Measurements from ENCODE around the gene FHIT.
"Not testable (repeated sequence)": the region's sequence is repeated elsewhere in the genome, so short reads cannot be mapped to it uniquely, and the experiment has no call there.

The FHIT gene

DNA sequence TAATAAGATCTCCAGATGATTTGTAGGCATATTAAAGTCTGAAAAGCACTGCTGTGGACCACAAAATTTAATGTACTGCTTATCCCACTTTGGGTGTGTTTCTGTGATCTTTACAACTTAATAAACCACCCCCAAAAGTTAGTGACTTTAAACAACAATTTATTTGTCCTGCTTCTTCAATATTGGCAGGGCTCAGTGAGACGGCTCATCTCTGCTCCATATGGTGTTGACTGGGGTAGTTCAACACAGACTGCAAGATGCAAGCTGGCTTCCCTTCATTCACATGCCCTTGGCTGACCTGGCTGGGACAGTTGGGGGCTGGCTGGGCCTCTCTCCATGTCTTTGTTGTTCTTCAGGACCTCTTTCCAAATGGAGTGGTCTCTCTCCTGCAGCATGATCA lies 337.8 kb downstream of the FHIT start:
- DNase-seq: no peak

DNA sequence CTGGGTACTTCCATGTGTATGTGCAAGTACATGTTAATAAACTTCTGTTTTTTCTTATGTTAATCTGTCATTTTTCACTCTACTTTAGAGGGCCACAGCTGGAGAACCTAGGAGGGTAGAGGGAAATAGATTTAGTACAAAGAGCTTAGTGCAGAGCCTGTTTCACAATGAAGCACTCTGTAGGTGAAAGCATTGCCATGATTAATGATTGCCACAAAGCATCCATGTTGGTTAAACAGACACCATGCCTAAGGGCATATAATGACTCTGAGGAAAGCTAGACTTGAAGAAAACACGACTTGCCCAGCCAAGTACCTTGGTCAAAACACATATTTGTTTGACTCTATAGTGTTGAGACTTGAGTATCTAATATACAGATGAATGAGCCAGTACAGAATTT lies 338.4 kb downstream of the FHIT start:
- no peak for DNase-seq

DNA sequence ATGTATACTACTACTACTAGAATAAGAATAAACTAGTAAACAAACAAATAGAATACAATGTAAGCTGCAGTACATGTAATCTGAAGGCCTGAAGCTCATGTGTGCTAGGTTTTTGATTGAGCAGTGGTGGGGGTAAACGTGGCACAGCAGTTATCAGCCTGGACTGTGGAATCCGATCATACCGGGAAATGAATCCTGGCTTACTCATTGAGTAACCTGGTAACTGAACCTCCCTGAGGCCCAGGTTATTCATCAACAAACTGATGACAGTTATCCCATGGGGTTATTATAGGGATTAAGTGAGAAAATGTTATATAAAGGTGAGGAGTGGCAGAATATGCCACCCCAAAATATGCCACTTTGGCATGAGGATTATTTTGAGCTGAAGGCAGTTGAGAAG lies 339.1 kb downstream of the FHIT start:
- no peak for DNase-seq

DNA sequence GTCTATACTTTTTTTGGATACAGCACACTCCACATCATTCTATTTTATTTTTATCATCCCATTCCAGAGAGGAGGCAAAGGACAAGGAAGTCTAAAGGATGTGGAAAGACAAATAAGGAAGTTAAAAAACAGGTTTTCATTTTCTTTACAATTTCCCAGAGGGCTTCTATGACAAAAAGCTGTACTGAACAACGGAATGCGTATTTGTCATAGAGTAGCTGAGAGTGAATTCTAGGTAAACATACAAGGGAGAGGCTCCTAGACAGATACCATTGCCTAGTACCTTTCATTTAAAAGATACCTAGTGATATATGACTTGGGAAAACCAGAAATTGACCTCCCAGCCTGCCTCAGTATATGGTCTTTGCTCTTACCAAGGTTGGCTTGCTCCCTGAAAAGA lies 341.7 kb downstream of the FHIT start:
- no peak for DNase-seq

DNA sequence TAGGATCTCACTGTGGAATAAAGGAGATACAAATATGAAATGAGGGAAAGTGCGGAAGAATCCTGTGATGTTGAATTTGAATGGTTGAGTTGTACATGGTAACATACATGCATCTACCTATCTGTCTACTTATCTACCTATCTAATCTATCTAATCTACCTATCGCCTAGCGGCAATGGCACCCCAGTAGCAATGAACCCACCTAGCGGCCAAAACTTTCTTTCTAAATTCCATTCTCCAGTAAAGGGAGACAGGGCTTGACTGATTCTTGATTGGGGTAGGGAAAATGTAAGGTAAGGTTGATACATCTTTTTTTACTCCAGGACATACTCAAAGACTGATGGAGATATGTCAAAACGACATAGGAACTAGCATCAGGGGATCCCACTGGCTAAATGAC lies 345.0 kb downstream of the FHIT start:
- no peak for DNase-seq

DNA sequence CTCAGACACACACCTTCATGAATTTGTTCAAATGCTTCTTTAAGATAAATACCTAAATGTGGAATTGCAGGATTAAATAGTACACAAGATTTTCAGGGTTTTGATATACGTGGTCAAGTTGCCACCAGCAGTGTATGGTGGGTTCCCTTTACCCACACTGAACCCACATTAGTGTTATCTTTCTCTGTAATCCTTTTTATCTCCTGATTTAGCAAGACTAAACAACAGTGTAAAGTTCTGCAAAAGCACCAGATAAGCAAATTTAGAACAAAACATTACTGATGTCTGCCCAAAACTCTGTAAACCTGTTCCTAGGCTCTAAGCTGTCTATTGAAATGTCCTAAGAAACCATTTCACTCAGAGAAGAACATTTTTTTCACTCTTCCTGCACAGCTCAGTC lies 352.9 kb downstream of the FHIT start:
- DNase-seq: no peak

DNA sequence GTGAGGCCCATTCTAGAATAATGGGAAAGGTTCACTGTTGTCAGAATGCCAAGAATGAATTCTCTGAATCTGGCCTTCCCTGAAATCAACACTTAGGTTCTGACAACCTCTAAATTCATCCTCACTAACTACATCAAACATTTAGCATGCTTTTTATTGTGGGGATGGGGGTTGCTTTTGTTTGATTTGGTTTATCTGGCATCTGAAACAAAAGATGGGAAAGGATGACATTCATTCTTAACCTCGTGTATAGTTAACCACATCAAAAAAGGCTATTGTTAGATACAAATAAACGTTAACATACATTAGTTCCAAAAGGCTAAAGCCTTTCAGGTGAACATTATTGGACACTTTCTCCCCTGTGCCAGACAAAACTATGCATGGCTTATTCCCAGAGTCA lies 357.3 kb downstream of the FHIT start:
- DNase-seq: no peak

DNA sequence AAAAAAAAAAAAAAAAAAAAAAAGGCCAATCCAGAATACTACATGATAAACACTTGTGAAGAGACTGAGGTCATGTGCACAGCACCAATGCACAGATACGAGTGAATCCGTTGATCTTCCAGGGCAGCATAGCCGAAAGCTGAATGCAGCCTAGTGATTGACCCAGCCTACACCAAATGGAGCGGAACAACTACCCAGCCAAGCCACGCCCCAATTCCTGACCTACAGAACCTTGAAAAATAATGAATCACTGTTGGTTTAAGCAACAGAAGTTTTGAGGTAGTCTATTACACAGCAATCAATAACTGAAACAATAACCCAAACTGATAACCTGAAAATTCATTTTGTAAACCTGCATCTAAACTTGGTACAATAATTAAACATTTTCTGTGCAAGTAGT lies 361.0 kb downstream of the FHIT start:
- no peak for DNase-seq

DNA sequence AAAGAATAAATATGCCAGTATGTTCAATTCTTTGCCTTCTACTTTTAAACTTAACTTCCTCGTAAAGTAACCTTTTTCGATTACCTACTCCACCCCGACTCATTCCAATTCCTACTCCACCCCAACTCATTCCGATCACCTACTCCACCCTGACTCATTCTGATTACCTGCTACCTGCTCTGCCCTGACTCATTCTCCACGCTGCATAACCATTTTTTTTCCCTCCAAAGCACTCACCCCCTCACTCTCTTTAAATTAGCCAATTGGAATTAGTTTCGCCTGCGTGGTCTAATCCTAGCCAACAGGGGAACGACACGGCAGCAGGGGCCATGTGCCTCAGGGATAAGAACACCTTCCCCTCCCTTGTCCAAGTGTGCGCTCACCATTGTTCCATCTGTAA lies 362.3 kb downstream of the FHIT start:
- not testable (repeated sequence) for DNase-seq

DNA sequence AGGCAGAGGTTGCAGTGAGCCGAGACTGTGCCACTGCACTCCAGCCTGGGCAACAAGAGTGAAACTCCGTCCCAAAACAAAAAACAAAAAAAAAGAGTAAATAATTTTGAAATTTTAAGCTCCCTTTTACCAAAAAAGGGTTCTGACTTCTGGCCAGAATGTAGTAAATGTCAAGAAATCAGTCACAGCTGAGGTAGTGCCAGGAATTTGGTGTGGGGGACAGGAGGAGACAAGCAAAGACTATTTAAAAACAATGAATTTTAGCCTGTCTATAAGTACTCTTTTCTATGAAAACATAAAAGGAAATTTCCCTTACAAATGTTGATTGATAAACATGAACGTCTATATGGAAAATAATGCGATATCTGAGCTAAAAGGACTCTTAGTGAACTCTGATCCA lies 363.7 kb downstream of the FHIT start:
- DNase-seq: no peak

DNA sequence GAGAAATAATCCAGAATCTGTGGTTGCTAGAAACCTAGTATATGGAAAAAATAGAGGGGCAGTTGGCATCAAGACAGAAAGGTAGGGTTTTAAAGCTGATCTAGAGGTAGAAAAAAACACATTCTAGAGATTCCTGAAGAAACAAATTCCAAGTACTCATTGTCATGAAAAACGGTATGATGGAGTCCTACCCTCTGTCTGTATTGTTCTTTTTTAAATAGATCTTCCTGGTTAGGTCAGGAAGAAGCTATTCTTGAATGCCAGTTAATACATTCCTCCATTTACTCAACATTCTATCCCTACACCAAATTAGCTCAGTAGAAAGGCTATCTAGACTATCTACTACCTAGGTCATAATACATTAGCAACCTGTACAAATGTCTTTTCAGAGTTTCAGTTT lies 364.7 kb downstream of the FHIT start:
- DNase-seq: no peak

DNA sequence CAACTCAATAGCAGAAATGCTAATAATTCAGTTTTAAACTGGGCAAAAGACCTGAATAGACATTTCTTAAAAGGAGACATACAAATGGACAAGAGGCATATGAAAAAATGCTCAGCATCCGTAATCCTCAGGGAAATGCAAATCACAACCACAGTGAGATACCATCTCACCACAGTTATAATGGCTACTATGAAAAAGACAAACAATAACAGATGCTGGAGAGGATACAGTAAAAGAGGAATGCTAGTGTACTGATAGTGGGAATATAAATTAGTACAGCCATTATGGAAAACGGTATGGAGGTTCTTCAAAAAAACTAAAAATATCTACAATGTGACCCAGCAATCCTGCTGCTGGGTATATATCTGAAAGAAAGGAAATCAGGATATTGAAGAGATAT lies 367.2 kb downstream of the FHIT start:
- DNase-seq: no peak

DNA sequence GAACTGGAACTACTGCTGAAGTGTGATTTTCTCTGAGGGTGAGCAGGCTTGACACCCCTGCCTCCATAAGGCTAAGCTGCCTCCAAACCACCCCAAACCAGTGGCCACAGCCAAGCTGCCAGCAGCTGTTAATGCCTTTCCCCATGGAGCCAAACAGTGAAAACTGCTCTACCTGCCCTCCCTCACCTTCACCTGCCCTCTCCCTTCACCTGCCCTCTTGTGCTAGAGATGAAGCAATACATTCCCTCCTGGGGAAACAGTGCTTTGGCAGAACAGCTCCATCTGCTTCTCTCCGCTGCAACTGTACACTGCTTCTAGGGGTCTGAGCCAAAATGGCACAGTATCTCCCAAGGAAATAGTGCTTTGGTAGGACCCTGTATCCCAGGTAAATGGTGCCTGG lies 374.1 kb downstream of the FHIT start:
- DNase-seq: no peak

DNA sequence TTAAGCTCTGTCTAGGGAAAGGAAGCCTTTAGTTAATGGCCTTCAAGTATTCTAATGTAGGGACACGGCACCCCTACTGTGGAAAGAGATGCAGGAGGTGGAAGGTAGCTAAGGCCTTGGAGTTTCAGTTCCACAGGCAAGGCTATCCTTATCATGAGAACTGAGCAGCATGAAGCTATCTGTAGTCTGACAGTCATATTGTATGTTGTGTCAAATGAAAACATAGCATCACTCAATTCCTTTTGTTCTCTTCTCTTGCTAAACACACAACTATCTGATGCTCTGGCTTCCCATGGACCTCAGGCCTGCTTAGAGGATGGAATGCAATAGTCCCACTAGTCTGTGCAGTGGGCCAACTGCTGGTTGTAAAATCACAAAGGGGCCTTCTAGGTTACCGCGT lies 380.9 kb downstream of the FHIT start:
- DNase-seq: no peak

DNA sequence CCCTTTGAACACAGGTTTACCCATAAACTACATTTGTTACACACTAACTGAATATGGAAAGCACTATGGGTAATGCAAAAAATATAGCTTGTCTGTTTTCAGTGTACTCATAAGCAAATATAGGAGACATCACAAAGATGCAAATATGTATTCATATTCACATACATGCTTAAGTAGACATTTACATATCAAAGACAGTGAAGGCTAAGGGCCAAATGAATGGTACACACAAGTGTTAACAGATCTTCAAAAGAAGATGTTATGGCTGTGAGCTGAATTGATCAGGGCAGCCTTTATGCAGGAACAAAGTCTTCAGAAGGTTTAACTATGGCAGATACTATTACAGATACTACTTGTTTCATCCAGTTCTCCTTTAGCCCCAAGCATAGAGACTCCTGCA lies 384.1 kb downstream of the FHIT start:
- no peak for DNase-seq

DNA sequence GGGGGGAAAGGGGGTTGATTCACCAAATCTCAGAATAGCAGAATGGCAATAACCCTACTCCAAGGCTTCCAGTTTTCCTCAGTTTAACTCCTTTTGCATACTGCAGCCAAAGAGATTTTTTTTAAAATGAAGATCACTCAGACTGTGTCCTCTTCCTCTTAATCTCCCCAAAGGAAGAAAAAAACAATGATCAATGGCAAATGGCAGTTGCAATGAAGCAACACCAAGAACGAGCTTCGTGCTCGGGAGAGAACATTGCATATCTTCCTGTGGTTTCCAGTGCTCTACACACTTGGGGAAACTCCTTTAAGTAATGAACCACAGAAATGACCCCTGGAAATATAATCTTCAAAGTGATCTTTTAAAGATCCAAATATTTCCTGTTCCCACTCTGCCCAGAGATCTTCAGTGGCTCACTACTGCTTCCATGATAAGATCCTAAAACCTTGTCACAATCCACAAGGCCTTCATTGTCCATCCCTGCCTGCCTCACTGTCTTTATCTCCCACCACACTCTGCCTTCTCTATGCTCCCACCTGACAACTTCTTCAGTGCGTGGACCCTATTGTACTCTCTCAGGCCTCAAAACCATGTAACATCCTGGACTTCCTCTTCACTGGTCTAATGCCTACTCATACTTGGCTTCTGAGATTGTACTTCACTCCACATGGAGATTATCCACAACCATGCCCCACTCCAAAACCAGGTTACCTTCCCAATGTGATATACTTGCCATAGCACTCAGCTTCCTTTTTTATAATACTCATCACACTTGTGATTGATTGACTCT lies 394.8 kb downstream of the FHIT start:
- no peak for DNase-seq

DNA sequence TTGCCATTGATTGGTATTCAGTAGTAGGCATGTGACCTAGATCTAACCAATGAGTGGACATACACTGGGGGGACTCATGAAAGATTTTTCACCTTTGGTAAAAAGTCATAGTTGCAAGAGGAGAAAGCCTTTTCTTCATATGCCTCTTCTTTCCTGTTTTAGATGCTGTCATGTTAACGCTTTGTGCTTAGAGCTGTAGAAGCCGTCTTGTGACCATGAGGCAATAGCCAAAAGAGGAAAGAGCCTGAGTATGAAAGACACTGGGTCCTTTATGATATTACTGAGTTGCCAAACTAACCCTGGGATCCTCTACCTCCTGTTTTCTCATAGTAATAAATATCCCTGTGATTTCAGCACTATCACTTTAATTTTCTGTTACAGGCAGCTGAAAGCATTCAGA lies 396.0 kb downstream of the FHIT start:
- DNase-seq: no peak

DNA sequence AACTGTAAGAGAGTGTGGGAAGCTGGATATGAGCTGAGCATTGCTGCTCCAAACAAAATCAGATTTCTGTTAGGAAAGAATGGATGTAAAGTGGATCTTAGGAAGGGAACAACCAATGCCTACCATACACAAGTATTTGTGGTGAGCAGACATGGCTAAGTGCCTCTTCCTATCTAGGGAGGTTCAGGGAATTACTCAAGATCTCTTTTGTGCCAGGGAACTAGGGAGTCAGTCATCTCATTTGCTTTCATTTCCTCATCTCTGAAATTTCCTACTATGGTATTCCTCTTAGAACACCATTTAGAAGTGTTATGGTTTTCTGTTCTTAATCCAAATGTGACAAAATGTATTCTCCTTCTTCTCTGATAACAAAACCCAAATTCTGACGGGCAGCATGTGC lies 396.5 kb downstream of the FHIT start:
- no peak for DNase-seq

DNA sequence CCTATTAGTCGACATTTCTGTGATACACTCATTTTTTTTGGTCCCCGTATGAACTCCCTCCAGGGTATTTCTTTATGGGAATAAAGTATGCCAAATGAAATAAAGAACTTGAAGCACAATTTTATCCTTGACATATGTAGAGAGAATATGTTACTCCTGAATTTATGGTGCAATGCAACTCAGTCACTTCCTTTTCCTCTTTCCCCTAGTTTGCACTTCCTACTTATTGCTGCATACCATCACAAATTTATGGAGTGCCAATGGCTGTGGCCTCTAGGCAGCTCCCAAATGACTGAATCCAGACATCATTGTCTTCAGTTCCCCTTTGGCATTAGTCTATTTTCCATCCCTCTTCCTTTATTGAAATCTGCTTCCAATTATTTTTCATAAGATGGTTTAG lies 403.5 kb downstream of the FHIT start:
- DNase-seq: no peak

DNA sequence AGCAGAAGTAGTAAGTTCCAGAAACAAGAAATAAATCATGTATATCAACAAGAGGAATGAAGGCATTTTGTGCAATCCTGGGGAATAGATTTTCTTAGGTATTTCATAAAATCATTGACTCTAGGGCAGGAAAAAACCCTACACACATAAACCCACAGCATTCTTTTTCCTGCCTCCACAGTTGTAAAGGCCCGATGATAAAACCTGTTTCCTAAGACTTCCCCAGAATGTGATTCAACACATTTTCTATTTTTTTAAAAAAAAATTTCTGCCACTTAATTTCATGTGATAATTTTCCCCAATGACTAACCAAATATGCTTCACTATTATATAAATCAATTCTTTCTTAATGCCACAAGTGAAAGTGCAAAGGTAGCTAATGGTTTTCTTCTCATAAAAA lies 407.0 kb downstream of the FHIT start:
- DNase-seq: no peak

DNA sequence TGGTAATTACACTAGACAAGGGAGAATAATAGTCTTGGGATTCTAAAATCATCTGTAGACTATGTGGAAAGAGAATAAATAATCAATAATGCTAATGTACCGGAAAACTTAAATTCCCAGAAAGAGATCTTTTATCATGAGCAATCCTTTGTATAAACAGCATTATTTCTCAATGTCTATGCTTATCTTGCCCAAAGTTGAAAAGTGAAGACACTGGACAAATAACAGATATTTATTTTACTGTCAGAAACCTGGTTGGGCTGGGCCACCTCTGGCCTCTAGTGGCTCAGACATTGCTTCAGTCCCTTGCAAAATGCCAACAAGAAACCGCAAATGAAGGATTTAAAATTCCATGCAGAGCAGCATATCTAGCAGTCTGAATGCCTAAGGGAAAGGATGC lies 409.9 kb downstream of the FHIT start:
- DNase-seq: peak; percentile 13

DNA sequence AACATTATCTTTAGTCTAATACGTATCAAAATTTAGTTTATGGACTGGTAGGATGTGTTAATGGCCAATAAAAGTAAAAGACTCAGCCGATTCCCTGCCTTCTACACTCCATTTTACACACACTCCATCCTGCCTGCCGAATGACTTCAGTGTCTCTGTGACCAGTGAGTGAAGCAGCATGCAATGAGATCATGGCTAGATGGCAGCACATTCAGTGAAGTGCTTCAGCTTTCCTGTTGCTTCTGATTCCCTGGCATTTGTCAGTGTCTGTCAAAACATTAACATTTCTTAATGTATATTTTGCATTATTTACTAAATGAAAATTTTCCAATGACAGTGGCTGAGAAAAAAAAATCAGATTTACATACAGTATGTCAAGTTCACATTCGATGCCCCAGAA lies 412.0 kb downstream of the FHIT start:
- DNase-seq: peak; percentile 1

DNA sequence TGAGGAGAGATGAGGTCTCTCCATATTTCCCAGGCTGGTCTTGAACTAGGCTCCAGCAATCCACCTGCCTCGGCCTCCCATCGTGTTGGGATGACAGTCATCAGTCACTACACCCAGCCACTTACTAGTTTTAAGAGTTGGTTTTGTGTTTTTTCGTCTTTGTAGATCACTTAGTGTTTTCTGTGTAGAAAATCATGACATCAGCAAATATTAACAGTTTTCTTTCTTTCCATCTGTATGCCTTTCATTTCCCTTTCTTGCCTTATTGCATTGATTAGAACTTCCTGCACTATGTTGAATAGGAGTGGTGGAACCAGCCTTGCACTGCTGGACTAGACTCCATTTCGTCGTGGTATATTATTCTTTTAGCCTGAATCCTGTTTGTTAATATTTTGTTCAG lies 415.5 kb downstream of the FHIT start:
- no peak for DNase-seq

DNA sequence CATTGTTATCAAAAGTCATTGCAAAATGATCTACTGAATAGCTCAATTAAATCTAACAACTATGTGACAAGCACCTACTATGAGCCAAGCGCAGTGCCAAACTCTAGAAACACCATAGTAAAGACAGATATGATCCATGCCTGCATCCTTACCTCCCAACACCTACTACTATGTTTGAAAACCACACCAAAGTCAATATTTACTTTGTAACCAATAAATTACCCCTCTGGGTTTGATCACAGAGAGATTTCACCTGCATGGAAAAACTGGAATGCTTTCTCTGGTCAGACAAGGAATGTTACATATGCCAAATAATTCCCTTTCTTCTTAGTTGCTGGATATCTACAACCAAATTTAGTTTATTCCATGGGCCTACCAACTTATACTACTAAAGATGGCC lies 422.2 kb downstream of the FHIT start:
- DNase-seq: no peak

DNA sequence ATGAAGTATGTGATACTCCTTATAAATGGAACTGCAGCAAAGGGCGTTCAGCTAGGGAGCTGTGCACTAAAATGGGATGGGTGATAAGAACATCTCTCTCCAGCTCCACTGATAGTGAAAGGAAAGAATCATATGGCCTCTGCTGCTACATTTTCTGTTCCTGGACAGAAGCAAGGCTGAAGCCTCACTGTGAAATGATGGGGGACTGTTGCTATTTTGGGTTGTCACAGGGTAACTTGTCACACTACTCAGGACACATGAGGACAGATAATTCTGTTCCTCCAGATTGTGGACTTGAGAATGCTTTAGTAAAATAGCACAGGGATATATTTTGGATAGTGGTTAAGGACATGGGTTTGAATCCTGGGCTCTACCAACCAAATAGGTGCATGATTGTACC lies 423.6 kb downstream of the FHIT start:
- DNase-seq: no peak

Data from fibroblast of skin of scalp (primary cell).